Measurements from ENCODE around the gene MBNL2. TPM values are rescaled to one million over a fixed set of nuclear protein-coding genes. Genes with fewer than 3 reads are reported as not detected.

The MBNL2 gene
- total RNA-seq, 1 donor from 2014 or later: 46.6 TPM

DNA sequence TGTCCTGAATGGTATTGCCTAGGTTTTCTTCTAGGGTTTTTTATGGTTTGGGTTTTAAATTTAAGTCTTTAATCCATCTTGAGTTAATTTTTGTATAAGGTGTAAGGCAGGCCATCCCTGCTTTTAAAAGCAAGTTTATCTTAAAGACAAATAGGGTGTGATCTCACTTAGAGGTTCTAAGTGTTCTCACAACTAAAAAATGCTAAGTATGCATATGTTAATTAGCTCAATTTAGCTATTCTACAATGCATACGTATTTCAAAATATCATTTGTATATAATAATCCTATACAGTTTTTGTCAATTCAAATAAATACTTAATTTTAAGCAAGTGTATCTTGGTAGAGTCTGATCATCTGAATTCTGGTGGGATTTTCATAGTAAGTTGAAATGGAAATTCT is 50.4 kb downstream of the MBNL2 start:
- DNase-seq (ENCODE audit: low read depth in 2 of 2): no peak

GRCh38 chr13:97273341-97273831 is 51.3 kb downstream of the MBNL2 start:
- DNase-seq (ENCODE audit: low read depth in 2 of 2): no peak

DNA sequence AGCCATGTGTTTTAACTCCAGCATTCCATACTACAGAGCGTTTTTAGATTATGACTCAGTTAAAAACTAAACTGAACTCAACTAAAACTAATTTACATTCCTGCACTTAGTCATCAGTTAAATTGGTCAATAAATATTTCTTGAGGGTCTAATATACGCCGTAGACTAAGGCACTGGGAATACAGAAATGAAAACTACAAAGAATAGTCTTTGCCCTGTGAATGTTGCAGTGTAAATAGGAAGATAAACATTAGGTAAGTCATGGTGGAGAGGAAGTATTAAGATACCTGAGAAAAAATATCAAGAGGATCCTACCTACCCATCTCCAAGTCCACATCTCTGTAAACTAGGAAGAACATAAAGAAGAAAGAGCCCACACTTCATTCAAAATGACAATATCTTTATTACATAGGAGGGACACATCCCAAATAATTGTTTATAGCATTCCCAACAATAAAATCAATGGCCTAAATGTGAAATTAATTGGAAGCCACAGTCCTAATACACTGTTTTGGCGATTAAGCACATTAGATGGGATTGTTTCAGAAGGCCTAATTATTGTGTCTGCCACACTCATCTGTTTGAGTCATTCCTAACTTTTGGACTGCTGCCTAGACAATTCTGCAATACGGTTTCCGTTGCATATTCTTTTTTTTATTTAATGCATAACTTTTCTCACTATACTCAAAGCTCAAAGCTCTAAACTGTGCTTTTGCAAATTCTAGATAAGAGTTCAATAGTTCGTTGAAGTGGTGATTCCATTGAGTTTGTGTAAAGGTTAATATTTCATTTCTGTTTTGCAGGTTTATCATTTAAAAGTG is 52.9 kb downstream of the MBNL2 start:
- DNase-seq (ENCODE audit: low read depth in 2 of 2): peak; percentile 89 to 91

DNA sequence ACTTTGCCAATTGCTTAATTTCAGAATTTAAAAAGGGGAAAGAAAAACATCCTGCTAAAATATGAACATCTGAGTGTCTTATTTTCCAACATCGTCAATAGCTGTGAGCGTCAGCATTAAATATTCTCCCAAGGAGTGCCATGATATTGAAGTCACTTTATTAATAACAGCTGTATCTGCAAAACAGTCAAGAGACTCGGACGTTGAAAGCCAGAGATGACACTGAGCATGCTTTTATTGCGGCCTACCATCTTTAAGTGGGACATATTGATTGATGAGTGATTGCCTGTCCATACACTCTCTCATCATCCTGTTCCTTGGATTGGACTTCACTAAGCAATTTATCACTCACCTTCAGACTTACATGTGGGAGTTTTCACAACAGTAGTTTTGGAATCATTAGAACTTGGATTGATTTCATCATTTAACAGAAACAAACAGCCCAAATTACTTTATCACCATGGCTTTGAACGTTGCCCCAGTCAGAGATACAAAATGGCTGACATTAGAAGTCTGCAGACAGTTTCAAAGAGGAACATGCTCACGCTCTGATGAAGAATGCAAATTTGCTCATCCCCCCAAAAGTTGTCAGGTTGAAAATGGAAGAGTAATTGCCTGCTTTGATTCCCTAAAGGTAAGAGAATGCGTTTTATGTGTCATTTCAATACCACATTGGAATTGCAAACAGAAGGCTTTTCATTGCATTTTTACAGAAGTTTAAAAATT is 53.8 kb downstream of the MBNL2 start:
- no peak for DNase-seq (ENCODE audit: low read depth in 2 of 2)

DNA sequence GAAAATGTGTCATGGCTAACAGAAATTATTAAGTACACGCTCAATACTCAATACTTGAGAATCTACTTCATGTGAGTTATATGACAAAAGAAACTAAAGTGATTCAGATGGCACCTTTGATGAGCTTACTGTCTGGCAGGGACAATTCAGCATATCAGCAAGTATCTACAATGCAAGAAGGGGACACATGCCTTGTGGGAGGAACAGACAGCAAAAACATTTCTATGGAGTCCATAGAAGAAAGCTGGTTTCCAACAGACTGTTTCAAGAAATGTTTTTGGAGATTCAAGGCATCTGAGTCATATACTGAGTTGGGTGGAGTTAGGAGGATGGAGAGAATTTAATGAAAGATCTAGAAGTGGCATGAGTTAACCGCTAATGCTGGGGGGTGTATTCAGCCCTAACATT is 54.7 kb downstream of the MBNL2 start:
- no peak for DNase-seq (ENCODE audit: low read depth in 2 of 2)

DNA sequence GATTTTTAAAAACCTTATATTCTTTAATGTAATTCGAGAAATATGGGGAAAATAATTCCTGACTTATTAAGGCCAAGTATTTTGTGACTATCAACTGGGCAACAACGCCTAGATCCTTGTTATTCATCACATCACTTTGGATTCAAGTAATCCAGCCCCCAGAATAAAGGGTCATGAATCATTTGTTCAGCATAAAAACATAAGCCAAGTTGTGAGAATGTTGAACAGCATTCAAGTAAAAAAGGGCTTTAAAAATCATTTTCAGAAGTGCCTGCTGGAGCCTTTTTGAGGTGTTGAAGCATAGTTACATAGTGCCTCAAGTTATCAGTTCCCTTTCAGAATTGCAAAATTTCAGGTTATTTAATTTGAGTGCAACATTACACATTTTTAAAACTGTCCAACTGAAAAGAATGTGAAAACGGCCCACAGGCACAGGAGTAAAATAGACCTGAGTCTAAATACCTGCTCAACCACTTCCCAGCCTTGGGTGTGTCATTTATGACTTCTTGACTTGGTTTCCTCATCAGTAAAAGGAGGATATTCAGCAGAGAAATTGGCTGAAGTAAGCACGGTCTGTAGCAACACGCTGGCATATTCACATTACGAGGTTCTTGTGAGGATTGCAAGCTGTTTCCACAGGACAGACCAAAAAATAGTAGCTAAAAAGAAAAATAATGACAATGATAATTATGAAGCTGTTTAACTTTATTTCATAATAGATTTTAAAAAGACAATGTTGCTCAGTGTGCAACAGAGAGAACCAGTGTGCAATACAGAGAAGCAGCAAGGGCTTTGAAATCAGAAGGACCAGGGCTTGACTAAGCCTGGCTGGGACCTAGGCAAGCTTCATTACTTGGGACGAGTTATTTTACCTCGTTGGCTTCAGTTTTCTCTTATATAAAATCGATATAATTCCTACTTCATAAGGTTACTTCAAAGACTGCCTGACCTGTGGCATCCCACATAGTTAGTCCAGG is 56.6 kb downstream of the MBNL2 start:
- DNase-seq (ENCODE audit: low read depth in 2 of 2): no peak

DNA sequence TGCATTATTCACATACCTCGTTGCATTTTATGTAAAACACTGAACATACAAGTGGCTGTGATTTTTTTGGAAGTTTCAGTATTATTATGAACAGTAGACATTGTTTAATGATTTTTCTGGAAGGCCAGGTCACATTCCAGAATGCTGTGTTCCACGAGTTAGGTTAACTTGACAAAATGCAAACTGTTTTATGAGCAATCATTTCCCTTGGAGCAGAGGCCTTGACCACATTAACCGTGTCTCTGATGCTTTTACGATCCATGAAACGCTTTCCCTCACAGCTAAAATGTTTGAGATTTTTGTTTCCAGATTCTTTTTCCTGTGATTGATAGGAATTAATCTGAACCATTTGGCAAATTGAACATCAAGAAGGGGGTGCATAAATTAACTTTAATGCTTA is 57.8 kb downstream of the MBNL2 start:
- DNase-seq (ENCODE audit: low read depth in 2 of 2): peak; percentile 82 to 86

DNA sequence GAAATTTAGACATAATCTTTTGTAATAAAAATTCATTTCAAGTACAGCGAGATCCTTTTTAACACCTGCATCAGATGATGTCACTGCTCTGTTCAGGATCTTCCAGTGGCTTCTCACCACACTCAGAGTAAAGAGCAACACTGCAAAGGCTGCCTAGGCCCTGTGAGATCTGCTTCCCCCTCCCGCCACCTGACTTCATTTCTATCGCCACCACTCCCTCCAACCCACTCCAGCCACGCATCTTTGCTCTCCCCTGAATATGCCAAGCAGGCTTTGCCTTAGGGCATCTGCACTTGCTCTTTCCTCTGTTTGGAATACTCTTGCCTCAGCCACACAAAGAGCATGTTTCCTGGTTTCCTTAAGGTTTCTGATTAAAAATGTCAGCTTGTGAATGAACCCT is 58.3 kb downstream of the MBNL2 start:
- no peak for DNase-seq (ENCODE audit: low read depth in 2 of 2)

DNA sequence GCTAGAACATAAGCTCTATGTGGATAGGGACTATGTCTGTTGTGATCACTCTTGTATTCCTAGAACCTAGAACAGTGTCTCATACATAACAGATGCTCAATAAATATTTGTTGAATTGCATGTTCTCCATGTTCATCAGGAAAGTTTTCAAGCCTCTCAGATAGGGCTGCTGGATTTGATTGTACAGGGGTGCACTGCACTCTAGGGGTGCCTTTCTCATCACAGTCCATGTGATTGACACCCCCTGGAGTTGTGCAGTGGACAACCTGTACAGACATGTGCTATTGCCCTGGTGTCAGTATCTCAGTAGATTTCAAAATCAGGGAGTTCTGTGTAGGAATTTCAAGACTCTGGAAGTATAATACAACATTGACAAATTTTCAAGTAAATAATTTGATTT is 58.9 kb downstream of the MBNL2 start:
- DNase-seq (ENCODE audit: low read depth in 2 of 2): no peak

GRCh38 chr13:97282705-97283104 is 60.6 kb downstream of the MBNL2 start:
- DNase-seq (ENCODE audit: low read depth in 2 of 2): no peak

DNA sequence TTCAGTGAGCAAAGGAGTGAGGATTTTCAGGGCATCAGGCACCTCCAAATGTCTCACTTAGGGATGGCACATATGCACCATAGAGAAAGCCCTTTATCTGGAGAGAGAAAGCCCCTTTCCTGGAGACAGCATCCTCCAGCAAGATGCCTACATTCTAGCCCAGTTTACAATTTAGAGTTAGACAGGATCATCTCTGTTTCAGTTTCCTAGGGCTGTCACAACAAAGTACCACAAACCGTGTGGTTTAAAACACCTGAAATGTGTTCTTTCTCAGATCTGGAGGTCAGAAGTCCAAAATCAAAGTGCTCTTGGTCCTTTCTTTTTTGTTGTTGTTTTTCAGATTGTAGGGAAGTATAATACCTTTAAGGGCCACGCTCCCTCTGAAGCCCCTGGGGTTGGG is 61.8 kb downstream of the MBNL2 start:
- DNase-seq (ENCODE audit: low read depth in 2 of 2): no peak

GRCh38 chr13:97284558-97284957 is 62.4 kb downstream of the MBNL2 start:
- DNase-seq (ENCODE audit: low read depth in 2 of 2): no peak

- peak in 1 of 2 donors; percentile 36 for DNase-seq (ENCODE audit: low read depth in 2 of 2)
Observed at GRCh38 chr13:97285221-97285955, 63.3 kb downstream of the MBNL2 start.

DNA sequence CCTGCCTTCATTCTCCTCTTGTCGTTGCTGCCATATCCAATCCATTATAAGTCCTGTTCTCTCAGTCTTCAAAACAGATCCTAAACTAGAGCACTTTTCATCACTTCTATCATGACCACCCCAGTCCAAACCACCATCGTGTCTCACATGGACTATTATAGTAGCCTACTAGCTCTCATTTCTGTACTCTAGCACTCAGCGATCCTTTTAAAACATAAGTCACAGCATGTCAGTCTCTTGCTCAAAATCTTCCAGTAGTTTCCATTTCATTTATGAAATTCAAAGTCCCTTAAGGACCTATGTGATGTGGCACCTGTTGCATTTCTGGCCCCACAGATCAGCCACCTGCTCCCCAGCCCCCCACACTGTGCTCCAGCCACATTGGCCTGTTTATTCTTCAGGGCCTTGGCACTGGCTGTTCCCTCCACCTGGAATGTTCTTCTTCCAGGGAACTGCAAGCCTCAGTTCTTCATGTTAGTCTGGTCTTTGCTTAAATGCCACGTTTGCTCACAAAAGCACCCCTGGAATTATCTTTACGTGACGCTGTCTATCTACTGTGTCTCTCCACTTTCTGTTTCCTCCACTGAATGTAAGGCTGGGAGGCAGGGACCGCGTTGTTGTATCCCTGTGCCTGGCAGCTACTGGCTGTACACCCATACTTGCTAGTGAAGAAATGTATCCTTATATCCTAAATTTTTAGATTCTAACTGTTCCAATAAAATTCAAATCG is 64.3 kb downstream of the MBNL2 start:
- DNase-seq (ENCODE audit: low read depth in 2 of 2): no peak

- no peak for DNase-seq (ENCODE audit: low read depth in 2 of 2)
Observed at GRCh38 chr13:97287047-97287383, 64.9 kb downstream of the MBNL2 start.

DNA sequence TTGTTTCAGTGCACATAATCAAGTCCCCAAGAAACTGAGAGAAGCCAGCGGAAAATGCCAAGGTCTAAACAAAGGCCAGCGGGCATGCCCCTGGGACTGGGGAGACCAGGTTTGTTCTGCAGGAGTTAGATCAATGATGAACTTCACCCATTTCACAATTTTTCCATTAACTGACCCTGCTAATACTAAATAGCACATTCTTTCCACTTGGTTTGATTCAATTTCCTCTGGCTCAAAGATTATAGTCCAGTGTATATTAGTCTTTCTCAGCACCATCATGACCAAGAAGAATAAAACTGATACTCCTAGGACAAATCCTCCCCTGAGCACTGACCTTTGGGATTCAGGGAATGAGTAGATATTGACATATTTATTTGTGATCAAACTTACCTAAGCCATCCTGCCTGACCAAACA is 66.4 kb downstream of the MBNL2 start:
- DNase-seq (ENCODE audit: low read depth in 2 of 2): peak in 1 of 2 donors; percentile 45

GRCh38 chr13:97289514-97290298 is 67.6 kb downstream of the MBNL2 start:
- no peak for DNase-seq (ENCODE audit: low read depth in 2 of 2)

GRCh38 chr13:97295283-97296182 is 73.4 kb downstream of the MBNL2 start:
- peak; percentile 83 to 89 for DNase-seq (ENCODE audit: low read depth in 2 of 2)
